ENCODE results near the gene GCSH.

GRCh38 chr16:81088836-81089235, 7.4 kb downstream of the GCSH start:
- TF ChIP-seq, protein P1, sequence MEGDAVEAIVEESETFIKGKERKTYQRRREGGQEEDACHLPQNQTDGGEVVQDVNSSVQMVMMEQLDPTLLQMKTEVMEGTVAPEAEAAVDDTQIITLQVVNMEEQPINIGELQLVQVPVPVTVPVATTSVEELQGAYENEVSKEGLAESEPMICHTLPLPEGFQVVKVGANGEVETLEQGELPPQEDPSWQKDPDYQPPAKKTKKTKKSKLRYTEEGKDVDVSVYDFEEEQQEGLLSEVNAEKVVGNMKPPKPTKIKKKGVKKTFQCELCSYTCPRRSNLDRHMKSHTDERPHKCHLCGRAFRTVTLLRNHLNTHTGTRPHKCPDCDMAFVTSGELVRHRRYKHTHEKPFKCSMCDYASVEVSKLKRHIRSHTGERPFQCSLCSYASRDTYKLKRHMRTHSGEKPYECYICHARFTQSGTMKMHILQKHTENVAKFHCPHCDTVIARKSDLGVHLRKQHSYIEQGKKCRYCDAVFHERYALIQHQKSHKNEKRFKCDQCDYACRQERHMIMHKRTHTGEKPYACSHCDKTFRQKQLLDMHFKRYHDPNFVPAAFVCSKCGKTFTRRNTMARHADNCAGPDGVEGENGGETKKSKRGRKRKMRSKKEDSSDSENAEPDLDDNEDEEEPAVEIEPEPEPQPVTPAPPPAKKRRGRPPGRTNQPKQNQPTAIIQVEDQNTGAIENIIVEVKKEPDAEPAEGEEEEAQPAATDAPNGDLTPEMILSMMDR (IDR thresholded peaks at IDR 0.05; ENCODE audit: insufficient read depth, low read depth, low read length), result no peak
- TF ChIP-seq EZH2 (IDR thresholded peaks at IDR 0.05; ENCODE audit: insufficient read depth, low read length), result no peak
